ENCODE data around the gene MMP28. TPM values are rescaled to one million over a fixed set of nuclear protein-coding genes. Genes with fewer than 3 reads are reported as not detected.

The MMP28 gene
- total and polyA plus RNA-seq, 10 of the 15 experiments (the other 5 are each of a cell fraction or from before 2014, with no cell fraction given), result not detected

DNA sequence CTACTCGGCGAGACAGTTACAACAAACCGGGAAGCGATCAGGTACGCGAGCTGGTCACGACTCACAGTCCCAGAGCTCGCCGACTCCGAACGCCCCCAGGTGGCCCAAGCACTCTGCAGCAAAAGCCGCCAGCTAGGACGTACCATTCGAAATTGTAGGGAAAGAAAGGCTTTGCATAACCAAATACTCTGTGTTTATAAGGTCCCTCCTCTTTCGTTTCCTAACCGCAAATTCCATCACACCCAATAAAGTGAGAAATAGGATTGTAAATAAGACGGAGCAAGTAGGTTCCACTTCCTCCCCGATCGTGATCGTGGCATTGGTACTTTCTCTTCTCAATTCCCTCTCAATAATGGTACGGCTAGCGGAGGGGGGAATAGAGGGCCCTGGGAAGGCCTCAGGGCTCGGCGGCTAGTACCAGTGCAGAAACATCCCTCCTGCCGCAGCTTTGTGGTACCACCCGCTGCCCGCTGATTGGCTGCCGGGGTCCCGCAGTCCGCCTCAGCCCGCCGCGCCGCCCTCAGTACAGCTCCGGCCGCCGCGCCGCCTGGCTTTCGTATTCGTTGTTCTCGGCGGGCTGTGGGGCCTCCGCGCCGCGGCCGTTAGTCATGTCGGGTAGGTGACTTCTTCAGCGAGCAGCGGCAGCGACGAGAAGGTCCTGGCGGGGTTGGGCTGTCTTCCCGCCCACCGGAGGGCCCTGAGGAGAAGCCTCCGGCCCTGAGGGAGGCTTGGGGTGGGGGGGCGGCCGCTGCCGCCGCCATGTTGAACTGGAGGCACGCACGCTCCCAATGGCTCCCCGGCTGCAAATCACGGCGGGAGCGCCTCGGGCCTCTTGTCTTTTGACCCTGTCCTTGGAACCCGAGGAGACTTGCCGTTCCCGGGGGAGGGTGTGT lies 13.8 kb upstream of the MMP28 start, which contains the start of gene TAF15 (continued):
- no peak for TF ChIP-seq ETV6 (conservative IDR thresholded peaks at IDR 0.05 in 1 of 2, IDR thresholded peaks at IDR 0.05 in 1 of 2; ENCODE audit: borderline replicate concordance in 1 of 2, low read depth in 1 of 2)
- TF ChIP-seq FOXK2 (IDR thresholded peaks at IDR 0.05), result peak; percentile 99
- peak; percentile 34 for TF ChIP-seq RAD21 (IDR thresholded peaks at IDR 0.05; ENCODE audit: insufficient read depth, low read depth, low read length)
- peak; percentile 98 for TF ChIP-seq POLR2AphosphoS5 (IDR thresholded peaks at IDR 0.05; ENCODE audit: low read length)
- TF ChIP-seq DPF2 (IDR thresholded peaks at IDR 0.05), result peak; percentile 53; the same call in 1 of the 2 replicates
- peak; percentile 100 for TF ChIP-seq ATF7 (IDR thresholded peaks at IDR 0.05; ENCODE audit: low read depth)
- TF ChIP-seq FOS (IDR thresholded peaks at IDR 0.05; ENCODE audit: borderline replicate concordance, extremely low read depth, insufficient read length), result no peak
- no peak for TF ChIP-seq MEF2A (IDR thresholded peaks at IDR 0.05; ENCODE audit: insufficient read depth, low read depth, low read length)
- TF ChIP-seq, protein P1, sequence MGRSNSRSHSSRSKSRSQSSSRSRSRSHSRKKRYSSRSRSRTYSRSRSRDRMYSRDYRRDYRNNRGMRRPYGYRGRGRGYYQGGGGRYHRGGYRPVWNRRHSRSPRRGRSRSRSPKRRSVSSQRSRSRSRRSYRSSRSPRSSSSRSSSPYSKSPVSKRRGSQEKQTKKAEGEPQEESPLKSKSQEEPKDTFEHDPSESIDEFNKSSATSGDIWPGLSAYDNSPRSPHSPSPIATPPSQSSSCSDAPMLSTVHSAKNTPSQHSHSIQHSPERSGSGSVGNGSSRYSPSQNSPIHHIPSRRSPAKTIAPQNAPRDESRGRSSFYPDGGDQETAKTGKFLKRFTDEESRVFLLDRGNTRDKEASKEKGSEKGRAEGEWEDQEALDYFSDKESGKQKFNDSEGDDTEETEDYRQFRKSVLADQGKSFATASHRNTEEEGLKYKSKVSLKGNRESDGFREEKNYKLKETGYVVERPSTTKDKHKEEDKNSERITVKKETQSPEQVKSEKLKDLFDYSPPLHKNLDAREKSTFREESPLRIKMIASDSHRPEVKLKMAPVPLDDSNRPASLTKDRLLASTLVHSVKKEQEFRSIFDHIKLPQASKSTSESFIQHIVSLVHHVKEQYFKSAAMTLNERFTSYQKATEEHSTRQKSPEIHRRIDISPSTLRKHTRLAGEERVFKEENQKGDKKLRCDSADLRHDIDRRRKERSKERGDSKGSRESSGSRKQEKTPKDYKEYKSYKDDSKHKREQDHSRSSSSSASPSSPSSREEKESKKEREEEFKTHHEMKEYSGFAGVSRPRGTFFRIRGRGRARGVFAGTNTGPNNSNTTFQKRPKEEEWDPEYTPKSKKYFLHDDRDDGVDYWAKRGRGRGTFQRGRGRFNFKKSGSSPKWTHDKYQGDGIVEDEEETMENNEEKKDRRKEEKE (IDR thresholded peaks at IDR 0.05), result peak; percentile 94
- TF ChIP-seq ZBED1 (IDR thresholded peaks at IDR 0.05; ENCODE audit: borderline replicate concordance), result no peak; the same call in 1 of the 2 replicates
- TF ChIP-seq, protein P2, sequence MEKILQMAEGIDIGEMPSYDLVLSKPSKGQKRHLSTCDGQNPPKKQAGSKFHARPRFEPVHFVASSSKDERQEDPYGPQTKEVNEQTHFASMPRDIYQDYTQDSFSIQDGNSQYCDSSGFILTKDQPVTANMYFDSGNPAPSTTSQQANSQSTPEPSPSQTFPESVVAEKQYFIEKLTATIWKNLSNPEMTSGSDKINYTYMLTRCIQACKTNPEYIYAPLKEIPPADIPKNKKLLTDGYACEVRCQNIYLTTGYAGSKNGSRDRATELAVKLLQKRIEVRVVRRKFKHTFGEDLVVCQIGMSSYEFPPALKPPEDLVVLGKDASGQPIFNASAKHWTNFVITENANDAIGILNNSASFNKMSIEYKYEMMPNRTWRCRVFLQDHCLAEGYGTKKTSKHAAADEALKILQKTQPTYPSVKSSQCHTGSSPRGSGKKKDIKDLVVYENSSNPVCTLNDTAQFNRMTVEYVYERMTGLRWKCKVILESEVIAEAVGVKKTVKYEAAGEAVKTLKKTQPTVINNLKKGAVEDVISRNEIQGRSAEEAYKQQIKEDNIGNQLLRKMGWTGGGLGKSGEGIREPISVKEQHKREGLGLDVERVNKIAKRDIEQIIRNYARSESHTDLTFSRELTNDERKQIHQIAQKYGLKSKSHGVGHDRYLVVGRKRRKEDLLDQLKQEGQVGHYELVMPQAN (conservative IDR thresholded peaks at IDR 0.05), result peak; percentile 88
- TF ChIP-seq, protein P3, sequence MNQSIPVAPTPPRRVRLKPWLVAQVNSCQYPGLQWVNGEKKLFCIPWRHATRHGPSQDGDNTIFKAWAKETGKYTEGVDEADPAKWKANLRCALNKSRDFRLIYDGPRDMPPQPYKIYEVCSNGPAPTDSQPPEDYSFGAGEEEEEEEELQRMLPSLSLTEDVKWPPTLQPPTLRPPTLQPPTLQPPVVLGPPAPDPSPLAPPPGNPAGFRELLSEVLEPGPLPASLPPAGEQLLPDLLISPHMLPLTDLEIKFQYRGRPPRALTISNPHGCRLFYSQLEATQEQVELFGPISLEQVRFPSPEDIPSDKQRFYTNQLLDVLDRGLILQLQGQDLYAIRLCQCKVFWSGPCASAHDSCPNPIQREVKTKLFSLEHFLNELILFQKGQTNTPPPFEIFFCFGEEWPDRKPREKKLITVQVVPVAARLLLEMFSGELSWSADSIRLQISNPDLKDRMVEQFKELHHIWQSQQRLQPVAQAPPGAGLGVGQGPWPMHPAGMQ (IDR thresholded peaks at IDR 0.05; ENCODE audit: borderline replicate concordance), result no peak
- peak; percentile 61; the same call in 1 of the 2 replicates for TF ChIP-seq FOXM1 (IDR thresholded peaks at IDR 0.05; ENCODE audit: low read depth, low read length)
- TF ChIP-seq, protein P4, sequence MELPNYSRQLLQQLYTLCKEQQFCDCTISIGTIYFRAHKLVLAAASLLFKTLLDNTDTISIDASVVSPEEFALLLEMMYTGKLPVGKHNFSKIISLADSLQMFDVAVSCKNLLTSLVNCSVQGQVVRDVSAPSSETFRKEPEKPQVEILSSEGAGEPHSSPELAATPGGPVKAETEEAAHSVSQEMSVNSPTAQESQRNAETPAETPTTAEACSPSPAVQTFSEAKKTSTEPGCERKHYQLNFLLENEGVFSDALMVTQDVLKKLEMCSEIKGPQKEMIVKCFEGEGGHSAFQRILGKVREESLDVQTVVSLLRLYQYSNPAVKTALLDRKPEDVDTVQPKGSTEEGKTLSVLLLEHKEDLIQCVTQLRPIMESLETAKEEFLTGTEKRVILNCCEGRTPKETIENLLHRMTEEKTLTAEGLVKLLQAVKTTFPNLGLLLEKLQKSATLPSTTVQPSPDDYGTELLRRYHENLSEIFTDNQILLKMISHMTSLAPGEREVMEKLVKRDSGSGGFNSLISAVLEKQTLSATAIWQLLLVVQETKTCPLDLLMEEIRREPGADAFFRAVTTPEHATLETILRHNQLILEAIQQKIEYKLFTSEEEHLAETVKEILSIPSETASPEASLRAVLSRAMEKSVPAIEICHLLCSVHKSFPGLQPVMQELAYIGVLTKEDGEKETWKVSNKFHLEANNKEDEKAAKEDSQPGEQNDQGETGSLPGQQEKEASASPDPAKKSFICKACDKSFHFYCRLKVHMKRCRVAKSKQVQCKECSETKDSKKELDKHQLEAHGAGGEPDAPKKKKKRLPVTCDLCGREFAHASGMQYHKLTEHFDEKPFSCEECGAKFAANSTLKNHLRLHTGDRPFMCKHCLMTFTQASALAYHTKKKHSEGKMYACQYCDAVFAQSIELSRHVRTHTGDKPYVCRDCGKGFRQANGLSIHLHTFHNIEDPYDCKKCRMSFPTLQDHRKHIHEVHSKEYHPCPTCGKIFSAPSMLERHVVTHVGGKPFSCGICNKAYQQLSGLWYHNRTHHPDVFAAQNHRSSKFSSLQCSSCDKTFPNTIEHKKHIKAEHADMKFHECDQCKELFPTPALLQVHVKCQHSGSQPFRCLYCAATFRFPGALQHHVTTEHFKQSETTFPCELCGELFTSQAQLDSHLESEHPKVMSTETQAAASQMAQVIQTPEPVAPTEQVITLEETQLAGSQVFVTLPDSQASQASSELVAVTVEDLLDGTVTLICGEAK (IDR thresholded peaks at IDR 0.05; ENCODE audit: borderline replicate concordance), result no peak
- no peak for TF ChIP-seq ZNF217 (IDR thresholded peaks at IDR 0.05)
- peak; percentile 61 for TF ChIP-seq SMC3 (IDR thresholded peaks at IDR 0.05; ENCODE audit: borderline replicate concordance, low read length)
